Measurements from ENCODE around the gene LRRC23. TPM values are rescaled to one million over a fixed set of nuclear protein-coding genes. Genes with fewer than 3 reads are reported as not detected.
A peak's percentile ranks its signal among the peaks of the same experiment; 100 is the strongest.

Gene LRRC23
- polyA plus RNA-seq, 3 donors, result 4.9 to 6.8 (median 5.1) TPM

DNA sequence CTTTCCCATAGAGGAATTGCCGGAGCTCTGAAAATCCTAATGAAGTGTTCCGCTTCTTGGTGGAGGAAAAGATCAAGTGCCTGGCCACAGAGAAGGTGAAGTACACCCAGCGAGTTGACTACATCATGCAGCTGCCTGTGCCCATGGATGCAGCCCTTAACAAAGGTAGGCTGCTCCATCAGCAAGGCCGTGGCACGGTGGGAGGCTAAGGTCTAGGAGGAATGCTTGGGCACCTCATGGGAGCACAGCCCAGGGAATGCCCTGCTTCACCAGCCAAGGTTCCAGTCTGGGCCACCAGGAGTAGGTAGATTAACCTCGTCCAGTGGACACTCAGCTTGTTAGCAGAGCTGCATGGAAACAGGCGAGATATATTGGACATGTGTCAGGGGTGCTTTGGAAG is 43.7 kb upstream of the LRRC23 start:
- Histone ChIP-seq H2AFZ (ENCODE audit: insufficient read depth, low read depth, low read length, poor library complexity, severe bottlenecking) (no peak overlapping the region), H3K4me1 (ENCODE audit: control insufficient read depth in 1 of 2, insufficient read depth in 2 of 2, low read length in 2 of 2) (no peaks in the 10 kb centered on the region), H3K27ac (ENCODE audit: low read depth in 1 of 2, low read length in 2 of 2) (no peak overlapping the region), H3K36me3 (replicated peaks in 1 of 2; ENCODE audit: control insufficient read depth in 1 of 2, insufficient read depth in 2 of 2, low read length in 2 of 2) (peaks cover 92 to 100% of the 10 kb centered on the region in 2 donors), H3K9me3 (replicated peaks in 1 of 2; ENCODE audit: control insufficient read depth in 1 of 2, insufficient read depth in 1 of 2, low read length in 2 of 2) (no peaks in the 10 kb centered on the region), H3K9ac (ENCODE audit: insufficient read depth, low read length, poor library complexity, severe bottlenecking) (no peak overlapping the region), H3K79me2 (ENCODE audit: insufficient read depth, low read length) (no peaks in the 10 kb centered on the region), H4K20me1 (ENCODE audit: insufficient read depth, low read length) (no peaks in the 10 kb centered on the region), H3K4me3 (replicated peaks in 1 of 3; ENCODE audit: low read depth in 2 of 3, low read length in 3 of 3) (no peak overlapping the region), H3K4me2 (replicated peaks; ENCODE audit: extremely low read depth, low read length, poor library complexity, severe bottlenecking) (no peak overlapping the region), H3K27me3 (ENCODE audit: control insufficient read depth in 2 of 2, insufficient read depth in 2 of 2, low read length in 2 of 2) (no peaks in the 10 kb centered on the region)
- Mint-ChIP-seq H3K27me3 (ENCODE audit: low read depth in 3 of 3) (peaks cover 0 to 5% (median 0%) of the 10 kb centered on the region in 3 donors), H3K4me1 (no peaks in the 10 kb centered on the region), H3K4me3 (no peak overlapping the region), H3K27ac (no peak overlapping the region), H3K36me3 (peaks cover 91 to 99% of the 10 kb centered on the region in 2 donors), H3K9me3 (peaks cover 0 to 1% (median 0%) of the 10 kb centered on the region in 7 donors)
- intact Hi-C loops (cut with micrococcal nuclease), result no loop called here
- TF ChIP-seq, protein P1, sequence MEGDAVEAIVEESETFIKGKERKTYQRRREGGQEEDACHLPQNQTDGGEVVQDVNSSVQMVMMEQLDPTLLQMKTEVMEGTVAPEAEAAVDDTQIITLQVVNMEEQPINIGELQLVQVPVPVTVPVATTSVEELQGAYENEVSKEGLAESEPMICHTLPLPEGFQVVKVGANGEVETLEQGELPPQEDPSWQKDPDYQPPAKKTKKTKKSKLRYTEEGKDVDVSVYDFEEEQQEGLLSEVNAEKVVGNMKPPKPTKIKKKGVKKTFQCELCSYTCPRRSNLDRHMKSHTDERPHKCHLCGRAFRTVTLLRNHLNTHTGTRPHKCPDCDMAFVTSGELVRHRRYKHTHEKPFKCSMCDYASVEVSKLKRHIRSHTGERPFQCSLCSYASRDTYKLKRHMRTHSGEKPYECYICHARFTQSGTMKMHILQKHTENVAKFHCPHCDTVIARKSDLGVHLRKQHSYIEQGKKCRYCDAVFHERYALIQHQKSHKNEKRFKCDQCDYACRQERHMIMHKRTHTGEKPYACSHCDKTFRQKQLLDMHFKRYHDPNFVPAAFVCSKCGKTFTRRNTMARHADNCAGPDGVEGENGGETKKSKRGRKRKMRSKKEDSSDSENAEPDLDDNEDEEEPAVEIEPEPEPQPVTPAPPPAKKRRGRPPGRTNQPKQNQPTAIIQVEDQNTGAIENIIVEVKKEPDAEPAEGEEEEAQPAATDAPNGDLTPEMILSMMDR (IDR thresholded peaks at IDR 0.05), result no peak
- DNase-seq, result no peak
- WGBS (ENCODE audit: insufficient coverage), result 100% methylated on average over 6 of the region's 7 CpGs

DNA sequence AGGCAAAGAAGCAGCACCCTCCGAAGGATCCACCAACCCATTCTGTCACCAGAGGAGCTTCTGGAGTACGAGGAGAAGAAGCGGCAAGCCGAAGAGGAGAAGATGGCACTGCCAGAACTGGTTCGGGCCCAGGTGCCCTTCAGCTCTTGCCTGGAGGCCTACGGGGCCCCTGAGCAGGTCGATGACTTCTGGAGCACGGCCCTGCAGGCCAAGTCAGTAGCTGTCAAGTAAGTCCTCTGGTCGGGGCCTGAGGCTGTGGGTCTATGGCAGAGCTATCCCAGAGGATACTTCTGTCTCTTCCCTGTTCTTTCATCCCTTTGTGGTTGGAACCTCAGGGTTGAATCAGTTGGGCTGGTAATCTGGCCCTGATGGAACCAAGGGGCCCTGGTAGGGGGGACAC is 43.2 kb upstream of the LRRC23 start:
- H3K27ac Mint-ChIP-seq, result peak overlapping the region in 1 of 7 donors; percentile 1
- no peak for DNase-seq
- peaks cover 0 to under 1% (median 0%) of the 10 kb centered on the region in 7 donors for H3K9me3 Mint-ChIP-seq
- peaks cover 87 to 98% of the 10 kb centered on the region in 2 donors for H3K36me3 Mint-ChIP-seq
- H3K4me3 ChIP-seq (replicated peaks in 1 of 3; ENCODE audit: low read depth in 2 of 3, low read length in 3 of 3), result no peak overlapping the region
- no peak overlapping the region for H3K27ac ChIP-seq (ENCODE audit: low read depth in 1 of 2, low read length in 2 of 2)
- H2AFZ ChIP-seq (ENCODE audit: insufficient read depth, low read depth, low read length, poor library complexity, severe bottlenecking), result no peak overlapping the region
- no peaks in the 10 kb centered on the region for H3K79me2 ChIP-seq (ENCODE audit: insufficient read depth, low read length)
- peaks cover 0 to 5% (median 0%) of the 10 kb centered on the region in 3 donors for H3K27me3 Mint-ChIP-seq (ENCODE audit: low read depth in 3 of 3)
- no peaks in the 10 kb centered on the region for H3K9me3 ChIP-seq (replicated peaks in 1 of 2; ENCODE audit: control insufficient read depth in 1 of 2, insufficient read depth in 1 of 2, low read length in 2 of 2)
- 100% methylated on average over 9 of the region's 9 CpGs for WGBS (ENCODE audit: insufficient coverage)
- no peaks in the 10 kb centered on the region for H3K27me3 ChIP-seq (ENCODE audit: control insufficient read depth in 2 of 2, insufficient read depth in 2 of 2, low read length in 2 of 2)
- no peak overlapping the region for H3K9ac ChIP-seq (ENCODE audit: insufficient read depth, low read length, poor library complexity, severe bottlenecking)
- intact Hi-C loops (cut with micrococcal nuclease), result no loop called here
- no peak overlapping the region for H3K4me2 ChIP-seq (replicated peaks; ENCODE audit: extremely low read depth, low read length, poor library complexity, severe bottlenecking)
- H3K4me3 Mint-ChIP-seq, result no peak overlapping the region
- TF ChIP-seq, protein P1 (IDR thresholded peaks at IDR 0.05), result no peak
- no peaks in the 10 kb centered on the region for H4K20me1 ChIP-seq (ENCODE audit: insufficient read depth, low read length)
- H3K4me1 ChIP-seq (ENCODE audit: control insufficient read depth in 1 of 2, insufficient read depth in 2 of 2, low read length in 2 of 2), result peaks cover under 1 to 2% of the 10 kb centered on the region in 2 donors
- peaks cover 89 to 98% of the 10 kb centered on the region in 2 donors for H3K36me3 ChIP-seq (replicated peaks in 1 of 2; ENCODE audit: control insufficient read depth in 1 of 2, insufficient read depth in 2 of 2, low read length in 2 of 2)
- peaks cover under 1% of the 10 kb centered on the region for H3K4me1 Mint-ChIP-seq

Data from CD14-positive monocyte (primary cell).